DOHH2 (cell line): Measurements from ENCODE around the gene THSD8.

ENCODE experiments used
- H3F3A ChIP-seq: fragments of 200-600 bp; sonication (generic), shearing (Covaris generic); 2 replicates; pipeline ENCODE4 v1.6.0; 2016; ENCODE audit warnings: antibody characterized with exemption, mild to moderate bottlenecking; ENCODE audit not compliant: control insufficient read depth, insufficient read depth
- H3K27ac ChIP-seq: fragments of 200-600 bp; sonication (generic); 2 replicates; pipeline ENCODE4 v1.5.1; 2014; ENCODE audit warnings: low read depth, mild to moderate bottlenecking, low read length, moderate library complexity
- H3K27me3 ChIP-seq: fragments of 200-600 bp; sonication (generic); 2 replicates; pipeline ENCODE4 v1.6.1; 2014; ENCODE audit warnings: mild to moderate bottlenecking, low read length, mixed read lengths; ENCODE audit not compliant: control insufficient read depth
- H3K36me3 ChIP-seq: fragments of 200-600 bp; sonication (generic); 2 replicates; pipeline ENCODE4 v1.6.1; 2014; ENCODE audit warnings: mild to moderate bottlenecking, low read length, moderate library complexity, mixed read lengths; ENCODE audit not compliant: control insufficient read depth
- H3K4me1 ChIP-seq: fragments of 200-600 bp; sonication (generic); 2 replicates; pipeline ENCODE4 v1.6.1; 2014; ENCODE audit warnings: mild to moderate bottlenecking, low read length, mixed read lengths; ENCODE audit not compliant: control insufficient read depth
- H3K4me2 ChIP-seq: fragments of 200-600 bp; sonication (generic); 2 replicates; pipeline ENCODE4 v1.6.0; 2014; ENCODE audit warnings: mild to moderate bottlenecking, low read length, moderate library complexity
- H3K4me3 ChIP-seq: fragments of 200-600 bp; sonication (generic); 2 replicates; pipeline ENCODE4 v1.5.1; 2014; ENCODE audit warnings: mild to moderate bottlenecking, low read length, mixed read lengths
- H3K79me2 ChIP-seq: fragments of 200-600 bp; sonication (generic); 2 replicates; pipeline ENCODE4 v1.6.1; 2014; ENCODE audit warnings: mild to moderate bottlenecking, low read length, mixed read lengths; ENCODE audit not compliant: control insufficient read depth
- H3K9me2 ChIP-seq: fragments of 200-600 bp; sonication (generic); replicated peaks from 2 replicates; pipeline ENCODE4 v1.6.1; 2014; ENCODE audit warnings: mild to moderate bottlenecking, low read length, mixed read lengths; ENCODE audit not compliant: control insufficient read depth
- H3K9me3 ChIP-seq: fragments of 200-600 bp; sonication (generic); 2 replicates; pipeline ENCODE4 v1.6.1; 2014; ENCODE audit warnings: antibody characterized with exemption, low read length, mixed read lengths; ENCODE audit not compliant: control insufficient read depth, insufficient read depth
- H4K20me1 ChIP-seq: fragments of 200-600 bp; sonication (generic); 2 replicates; pipeline ENCODE4 v1.6.0; 2014; ENCODE audit warnings: low read depth, mild to moderate bottlenecking, antibody characterized with exemption, low read length, moderate library complexity; ENCODE audit not compliant: control insufficient read depth, insufficient read depth
- EZH2phosphoT487 ChIP-seq: fragments of 200-600 bp; sonication (generic); IDR thresholded peaks from 2 replicates; pipeline ENCODE4 v1.6.1; 2017; ENCODE audit warnings: borderline replicate concordance, mild to moderate bottlenecking, antibody characterized with exemption, low read length, moderate library complexity, mixed read lengths
- TF ChIP-seq, protein P1 (sequence below): fragments of 200-600 bp; sonication (generic); IDR thresholded peaks from one replicate; pipeline ENCODE4 v1.5.1; 2014; ENCODE audit warnings: antibody characterized with exemption, mild to moderate bottlenecking, low read depth, low read length; ENCODE audit not compliant: poor library complexity, severe bottlenecking

THSD8 gene

GRCh38 chr19:12847159-12848139 lies 45.6 kb downstream of the THSD8 start:
- no peak for TF ChIP-seq EZH2phosphoT487
- TF ChIP-seq, protein P1, sequence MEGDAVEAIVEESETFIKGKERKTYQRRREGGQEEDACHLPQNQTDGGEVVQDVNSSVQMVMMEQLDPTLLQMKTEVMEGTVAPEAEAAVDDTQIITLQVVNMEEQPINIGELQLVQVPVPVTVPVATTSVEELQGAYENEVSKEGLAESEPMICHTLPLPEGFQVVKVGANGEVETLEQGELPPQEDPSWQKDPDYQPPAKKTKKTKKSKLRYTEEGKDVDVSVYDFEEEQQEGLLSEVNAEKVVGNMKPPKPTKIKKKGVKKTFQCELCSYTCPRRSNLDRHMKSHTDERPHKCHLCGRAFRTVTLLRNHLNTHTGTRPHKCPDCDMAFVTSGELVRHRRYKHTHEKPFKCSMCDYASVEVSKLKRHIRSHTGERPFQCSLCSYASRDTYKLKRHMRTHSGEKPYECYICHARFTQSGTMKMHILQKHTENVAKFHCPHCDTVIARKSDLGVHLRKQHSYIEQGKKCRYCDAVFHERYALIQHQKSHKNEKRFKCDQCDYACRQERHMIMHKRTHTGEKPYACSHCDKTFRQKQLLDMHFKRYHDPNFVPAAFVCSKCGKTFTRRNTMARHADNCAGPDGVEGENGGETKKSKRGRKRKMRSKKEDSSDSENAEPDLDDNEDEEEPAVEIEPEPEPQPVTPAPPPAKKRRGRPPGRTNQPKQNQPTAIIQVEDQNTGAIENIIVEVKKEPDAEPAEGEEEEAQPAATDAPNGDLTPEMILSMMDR: peak; percentile 97
- Histone ChIP-seq H3K4me2 (peak overlapping the region; percentile 52), H4K20me1 (0 out of 2 replicates have a peak, but pooled peaks cover 3% of the 10 kb centered on the region), H3K79me2 (no peaks in the 10 kb centered on the region), H3K9me3 (no peaks in the 10 kb centered on the region), H3F3A (no peaks in the 10 kb centered on the region), H3K36me3 (no peaks in the 10 kb centered on the region), H3K27ac (no peak overlapping the region), H3K27me3 (peaks cover 4% of the 10 kb centered on the region), H3K4me3 (peak overlapping the region; percentile 25), H3K9me2 (no peaks in the 10 kb centered on the region), H3K4me1 (peaks cover 8% of the 10 kb centered on the region)
